HG03095 (cell line): Measurements from ENCODE around the gene MVK.

ENCODE experiments used
- ATAC-seq: cut with Tn5 transposase; IDR thresholded peaks from one replicate; pipeline ENCODE4 v1.9.1; 2021; ENCODE audit warnings: moderate library complexity; ENCODE audit not compliant: unreplicated experiment

Gene MVK

DNA sequence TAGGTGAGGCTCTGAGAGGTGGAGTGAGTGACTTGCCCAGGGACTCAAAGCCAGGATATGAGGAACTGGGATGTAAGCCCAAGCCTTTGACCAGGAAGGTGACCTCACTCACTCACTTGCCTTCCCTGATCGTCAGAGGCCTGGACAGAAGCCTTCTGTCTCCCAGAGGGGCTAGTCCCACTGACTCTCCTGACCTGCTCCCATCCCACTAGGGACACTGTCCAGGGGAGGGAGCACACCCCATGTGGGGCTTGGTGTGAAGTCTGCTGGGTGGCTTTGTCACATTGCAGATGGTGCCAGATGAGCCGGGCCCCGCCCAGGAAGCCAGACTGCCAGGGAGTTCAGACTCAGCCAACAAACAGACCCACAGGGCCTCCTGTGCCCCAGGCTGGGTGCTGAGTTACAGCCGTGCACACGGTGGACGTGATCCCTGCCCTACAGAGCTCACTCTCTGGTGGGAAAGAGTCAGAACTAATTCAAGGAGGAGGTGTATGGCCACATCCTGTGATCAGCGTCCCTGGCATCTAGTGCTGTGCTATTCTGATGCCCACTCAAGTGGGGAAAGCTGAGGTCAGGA lies 28.6 kb upstream of the MVK start:
- ATAC-seq: no peak

- ATAC-seq: no peak
These were observed 27.8 kb upstream of the MVK start for GRCh38 chr12:109545826-109546225.

DNA sequence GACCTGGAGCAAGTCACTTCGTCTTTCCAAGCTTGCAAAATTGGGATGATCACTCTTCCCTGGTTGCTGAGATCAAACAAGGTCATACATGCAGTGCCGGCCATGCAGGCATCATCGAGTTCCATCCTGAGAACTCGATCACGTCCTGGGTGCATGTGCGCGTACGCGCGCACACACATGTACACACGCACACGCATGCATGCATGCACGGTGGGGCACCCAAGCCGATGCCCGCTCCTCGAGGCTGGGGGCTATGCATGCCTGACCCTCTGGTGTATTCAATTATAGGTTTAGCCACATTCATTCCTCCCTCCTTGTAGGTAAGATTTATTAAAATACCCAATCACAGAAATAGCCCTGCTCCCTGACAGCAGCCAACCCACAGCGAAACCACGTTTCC lies 26.3 kb upstream of the MVK start:
- ATAC-seq: no peak

DNA sequence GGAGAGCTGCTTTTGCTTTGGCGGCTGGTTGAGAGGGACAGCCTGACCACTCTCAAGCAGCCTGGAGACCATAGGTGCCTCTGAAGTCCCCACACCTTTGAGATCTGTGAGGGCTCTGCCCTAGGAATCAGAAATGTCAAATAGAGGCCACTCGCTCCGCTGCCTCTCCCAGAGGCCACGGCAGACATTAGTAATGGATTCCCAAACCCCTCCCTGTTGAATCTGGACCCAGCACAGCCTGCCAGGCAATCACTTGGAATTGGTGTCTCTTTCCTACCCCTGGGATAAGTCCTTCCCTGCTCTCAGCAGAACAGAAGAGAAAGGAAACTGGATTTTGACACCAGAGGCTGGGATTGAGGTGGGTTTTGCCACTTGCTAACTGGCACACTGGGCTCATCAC lies 25.3 kb upstream of the MVK start:
- ATAC-seq: no peak

GRCh38 chr12:109549613-109550270 lies 23.9 kb upstream of the MVK start:
- ATAC-seq: no peak

DNA sequence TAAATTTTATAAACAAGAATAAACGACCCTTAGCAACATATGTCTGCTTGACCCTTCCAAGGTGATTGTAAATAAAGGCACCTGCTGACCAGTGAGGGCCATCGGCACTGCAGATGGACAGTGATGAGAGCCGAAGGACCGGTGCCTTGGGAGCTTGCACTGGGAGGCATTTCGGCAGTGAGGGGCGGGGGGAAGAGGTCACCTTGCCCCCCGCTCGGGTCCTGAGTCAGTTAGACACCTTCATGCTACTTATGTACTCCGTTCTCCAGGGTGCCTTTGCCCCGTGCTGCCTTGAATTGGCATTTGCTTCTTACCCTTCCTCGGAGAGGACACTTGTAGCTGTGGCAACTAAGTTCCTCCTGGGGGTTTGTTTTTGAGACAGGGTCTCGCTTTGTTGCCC lies 23.3 kb upstream of the MVK start:
- ATAC-seq: no peak

DNA sequence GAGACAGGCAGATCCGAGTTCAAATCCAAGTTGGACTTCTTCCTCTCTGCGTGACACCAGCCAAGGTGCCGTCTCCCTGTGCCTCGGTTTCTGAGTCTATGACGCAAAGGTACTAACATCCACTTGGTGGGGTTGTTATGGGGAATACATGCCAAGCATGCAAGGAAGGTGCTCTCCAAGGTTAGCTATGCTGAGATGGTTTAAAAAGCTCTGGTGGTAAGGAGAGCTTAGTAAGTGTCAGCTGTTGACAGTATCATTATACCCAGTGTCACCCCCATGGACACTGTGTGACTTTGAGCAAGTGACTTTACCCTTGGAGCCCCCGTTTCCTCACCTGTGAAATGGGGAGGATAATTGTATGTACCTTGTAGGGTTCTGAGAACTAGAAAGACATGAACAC lies 22.5 kb upstream of the MVK start:
- no peak for ATAC-seq

- ATAC-seq: no peak
These were observed 20.6 kb upstream of the MVK start for GRCh38 chr12:109552971-109553370.

DNA sequence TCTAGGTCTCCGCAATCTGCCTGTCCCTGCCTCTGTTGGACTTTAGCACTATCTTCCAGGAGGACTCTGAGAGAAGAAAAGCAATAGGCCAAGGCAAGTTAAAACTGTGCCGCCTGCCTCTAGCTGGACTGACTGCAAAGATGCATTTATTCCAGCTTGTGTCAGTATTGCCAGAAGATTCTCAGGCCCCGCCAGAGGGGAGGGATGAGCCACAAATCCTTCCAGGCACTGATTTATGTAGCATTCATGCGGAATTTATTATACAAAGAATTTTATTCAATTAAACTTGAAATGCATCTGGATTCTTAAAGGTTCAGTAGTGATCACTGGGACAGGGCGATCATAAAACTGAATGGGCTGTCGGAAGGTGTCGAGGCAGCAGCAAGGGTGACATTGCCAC lies 20.1 kb upstream of the MVK start:
- no peak for ATAC-seq

GRCh38 chr12:109553906-109554500 lies 19.6 kb upstream of the MVK start:
- ATAC-seq: no peak

GRCh38 chr12:109554761-109555160 lies 18.8 kb upstream of the MVK start:
- no peak for ATAC-seq

DNA sequence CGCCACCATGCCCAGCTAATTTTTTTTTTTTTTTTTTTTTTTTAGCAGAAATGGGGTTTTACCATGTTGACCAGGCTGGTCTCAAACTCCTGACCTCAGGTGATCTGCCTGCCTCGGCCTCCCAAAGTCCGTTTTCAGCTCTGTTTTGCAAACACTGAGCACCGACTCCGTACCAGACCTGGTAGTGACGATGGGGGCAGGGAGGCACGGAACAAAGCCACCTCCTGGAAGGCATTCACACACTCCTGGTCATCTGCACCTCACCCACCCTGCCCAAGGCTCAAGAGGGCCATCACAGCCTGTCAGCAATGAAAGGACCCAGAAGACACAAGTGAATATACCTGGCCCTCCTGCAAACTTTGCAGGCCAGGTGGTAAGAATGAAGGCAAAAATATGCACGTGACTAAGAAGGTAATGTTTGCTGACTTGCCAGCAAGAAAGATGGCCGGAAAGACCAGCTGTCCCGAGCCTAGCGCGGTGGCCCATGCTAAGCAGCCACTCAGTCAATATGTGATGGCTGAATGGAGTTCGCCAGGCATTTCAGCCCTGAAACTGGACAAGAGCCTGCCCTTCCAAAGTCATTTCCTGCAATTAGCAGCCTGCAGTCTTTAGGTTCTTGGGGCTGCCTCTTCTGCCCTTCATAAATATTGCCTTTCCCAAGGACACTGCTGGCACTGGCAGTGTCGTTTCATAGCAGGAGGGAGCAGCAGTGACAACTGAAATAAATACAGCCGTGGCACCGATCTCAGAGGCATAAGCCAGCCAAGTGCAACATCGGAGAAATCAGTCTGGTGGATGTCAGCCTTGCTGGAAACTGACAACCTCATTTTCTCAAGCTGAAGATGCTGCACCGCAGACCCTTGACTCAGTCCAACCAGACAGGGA lies 17.9 kb upstream of the MVK start:
- no peak for ATAC-seq

- ATAC-seq: no peak
These were observed 16.4 kb upstream of the MVK start for GRCh38 chr12:109557200-109557599.

DNA sequence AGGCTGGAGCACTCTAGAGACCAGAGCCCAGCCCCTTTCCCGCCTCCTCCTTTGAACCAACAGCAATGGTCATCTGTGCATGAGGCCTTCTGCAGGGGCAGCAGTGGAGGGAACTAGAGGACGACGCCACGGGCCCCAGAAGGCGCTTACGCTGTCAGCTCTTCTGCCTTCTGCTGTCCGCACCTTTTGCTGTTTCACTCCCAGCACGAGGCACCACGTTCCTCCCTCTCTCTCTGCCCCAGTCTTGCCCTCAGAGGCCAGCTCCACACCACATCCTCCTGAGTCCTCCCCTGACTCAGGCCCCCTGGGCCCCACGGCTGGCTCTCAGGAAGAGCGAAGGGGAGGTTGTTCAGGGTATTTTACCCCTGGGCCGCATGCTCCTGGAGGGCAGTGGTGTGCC lies 15.8 kb upstream of the MVK start:
- ATAC-seq: no peak

DNA sequence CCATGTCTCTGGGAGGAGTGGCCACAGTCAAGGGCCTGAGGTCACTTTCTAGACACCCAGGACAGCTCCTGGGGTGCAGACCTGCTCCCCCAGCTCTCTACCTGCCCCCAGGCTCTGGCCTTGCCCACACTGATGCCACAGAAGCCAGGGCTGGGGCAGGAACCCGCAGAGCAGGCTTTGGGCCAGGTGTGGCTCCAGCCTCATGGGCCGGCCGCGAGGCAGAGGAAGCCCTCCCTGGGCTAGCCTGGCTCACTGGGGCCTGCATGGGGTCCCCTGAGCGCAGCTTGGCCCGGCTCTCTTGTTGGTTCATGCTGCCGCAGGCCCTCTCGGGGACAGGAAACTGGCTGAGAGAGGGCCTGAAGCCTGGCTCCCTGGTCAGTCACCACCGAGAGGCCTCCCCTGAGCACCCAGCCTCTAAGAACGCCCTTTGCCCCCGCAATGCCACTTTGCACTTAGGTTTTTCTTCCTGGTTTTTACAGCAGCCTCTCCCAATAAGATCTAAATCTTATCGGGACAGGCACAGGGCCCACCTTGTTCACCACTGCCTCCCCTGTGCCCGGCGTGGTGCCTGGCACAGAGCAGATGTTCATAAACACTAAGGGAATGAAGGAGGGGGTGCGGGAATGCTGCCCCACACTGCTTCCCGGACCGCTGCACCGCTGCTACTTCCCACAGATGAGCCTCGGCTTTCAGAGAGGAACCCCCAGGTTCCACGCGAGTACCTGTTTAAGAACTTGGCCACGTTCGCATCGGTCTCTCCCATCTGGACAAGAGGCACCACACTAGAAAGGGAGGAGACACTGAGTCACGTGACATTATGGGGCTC lies 15.0 kb upstream of the MVK start:
- no peak for ATAC-seq

- no peak for ATAC-seq
These were observed 14.4 kb upstream of the MVK start for GRCh38 chr12:109559200-109559505.

- ATAC-seq: no peak
These were observed 14.0 kb upstream of the MVK start for GRCh38 chr12:109559601-109560000.

DNA sequence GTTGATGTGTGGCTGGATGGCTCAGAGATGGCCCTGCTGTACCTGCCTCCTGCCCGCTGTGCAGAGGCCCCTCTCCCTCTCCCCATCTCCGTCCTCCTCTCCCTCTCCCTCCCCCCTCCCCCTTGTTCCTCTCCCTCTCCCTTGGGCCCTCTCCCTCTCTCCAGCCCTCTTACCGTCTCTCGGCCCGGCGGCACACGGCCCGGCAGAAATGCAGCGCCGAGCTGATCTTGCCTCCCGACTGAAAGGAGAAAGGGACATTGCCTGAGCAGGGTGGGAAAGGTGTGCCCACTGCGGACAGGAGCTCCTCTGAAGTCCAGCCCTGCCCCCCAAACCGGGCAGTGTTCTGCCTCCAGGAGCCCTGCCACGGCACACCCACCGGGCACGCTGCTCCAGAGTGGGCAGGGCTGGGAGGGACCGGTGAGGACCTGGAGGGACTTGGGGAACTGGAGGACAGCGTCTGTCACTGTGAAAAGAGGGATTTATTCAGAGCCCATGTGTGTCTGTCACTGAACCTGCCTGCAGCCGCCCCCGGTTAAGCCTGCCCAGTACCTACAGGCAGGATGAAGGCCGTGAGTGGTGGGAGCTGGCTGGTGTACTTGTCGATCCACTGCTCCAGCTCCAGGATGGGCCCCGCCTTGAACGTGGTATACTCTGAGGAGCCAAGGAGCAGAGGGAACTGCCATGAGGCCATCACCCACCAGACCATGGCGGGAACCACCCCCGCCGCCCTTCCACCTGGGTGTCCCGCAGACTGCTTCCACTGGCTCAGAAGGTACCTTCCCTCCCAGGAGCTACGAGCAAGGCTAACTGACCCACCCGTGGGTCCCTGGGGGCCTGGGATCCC lies 12.5 kb upstream of the MVK start:
- ATAC-seq: no peak

- no peak for ATAC-seq
These were observed 11.9 kb upstream of the MVK start for GRCh38 chr12:109561711-109562030.

DNA sequence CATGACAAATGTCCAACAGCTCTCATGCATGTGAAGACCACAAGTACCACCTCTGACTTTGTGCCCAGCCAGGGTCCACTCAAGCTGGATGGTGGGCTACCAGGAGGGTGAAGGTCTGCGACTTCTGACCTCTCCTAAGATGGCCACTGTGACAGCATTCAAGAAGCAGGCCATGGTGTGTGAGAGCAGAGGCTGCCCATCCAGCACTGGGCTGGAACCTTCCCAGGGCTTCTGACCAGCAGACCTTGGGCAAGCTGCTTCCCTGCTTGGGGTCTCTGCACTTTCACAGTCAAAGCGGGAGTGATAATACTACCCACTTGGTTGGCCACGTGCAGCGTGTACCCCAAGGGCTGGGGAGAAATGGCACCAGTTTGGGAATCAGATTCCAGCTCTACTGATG lies 10.7 kb upstream of the MVK start:
- no peak for ATAC-seq
